ENCODE results near the gene B3GAT1.

Gene B3GAT1

GRCh38 chr11:134333946-134334345, 78.1 kb downstream of the B3GAT1 start:
- DNase-seq (ENCODE audit: low read depth in 2 of 2), result no peak

- no peak for DNase-seq (ENCODE audit: low read depth in 2 of 2)
Observed at GRCh38 chr11:134333312-134333711, 78.7 kb downstream of the B3GAT1 start.

GRCh38 chr11:134332782-134333181, 79.3 kb downstream of the B3GAT1 start:
- DNase-seq (ENCODE audit: low read depth in 2 of 2), result no peak

GRCh38 chr11:134332189-134332631, 79.8 kb downstream of the B3GAT1 start:
- peak; percentile 4 to 13 for DNase-seq (ENCODE audit: low read depth in 2 of 2)

GRCh38 chr11:134331354-134332188, 80.5 kb downstream of the B3GAT1 start, which contains the start of gene GLB1L2:
Gene GLB1L2, plus strand, starts transcription at chr11:134331988. Its CDS starts 74 bp downstream, at chr11:134332062.
- DNase-seq (ENCODE audit: low read depth in 2 of 2), result peak; percentile 63 to 68

- no peak for DNase-seq (ENCODE audit: low read depth in 2 of 2)
Observed at GRCh38 chr11:134330611-134331353, 81.3 kb downstream of the B3GAT1 start.

Measured in stimulated activated CD4-positive, alpha-beta T cell treated with anti-CD3 and anti-CD28 coated beads, Interleukin-4, amount 100 ng/mL, for 48 hours (primary cell).